ENCODE data around the gene ANKRD12. TPM values are rescaled to one million over a fixed set of nuclear protein-coding genes. Genes with fewer than 3 reads are reported as not detected.

ANKRD12 gene
- total and polyA plus RNA-seq, 7 donors, result 5.7 to 49.0 (median 36.7) TPM

DNA sequence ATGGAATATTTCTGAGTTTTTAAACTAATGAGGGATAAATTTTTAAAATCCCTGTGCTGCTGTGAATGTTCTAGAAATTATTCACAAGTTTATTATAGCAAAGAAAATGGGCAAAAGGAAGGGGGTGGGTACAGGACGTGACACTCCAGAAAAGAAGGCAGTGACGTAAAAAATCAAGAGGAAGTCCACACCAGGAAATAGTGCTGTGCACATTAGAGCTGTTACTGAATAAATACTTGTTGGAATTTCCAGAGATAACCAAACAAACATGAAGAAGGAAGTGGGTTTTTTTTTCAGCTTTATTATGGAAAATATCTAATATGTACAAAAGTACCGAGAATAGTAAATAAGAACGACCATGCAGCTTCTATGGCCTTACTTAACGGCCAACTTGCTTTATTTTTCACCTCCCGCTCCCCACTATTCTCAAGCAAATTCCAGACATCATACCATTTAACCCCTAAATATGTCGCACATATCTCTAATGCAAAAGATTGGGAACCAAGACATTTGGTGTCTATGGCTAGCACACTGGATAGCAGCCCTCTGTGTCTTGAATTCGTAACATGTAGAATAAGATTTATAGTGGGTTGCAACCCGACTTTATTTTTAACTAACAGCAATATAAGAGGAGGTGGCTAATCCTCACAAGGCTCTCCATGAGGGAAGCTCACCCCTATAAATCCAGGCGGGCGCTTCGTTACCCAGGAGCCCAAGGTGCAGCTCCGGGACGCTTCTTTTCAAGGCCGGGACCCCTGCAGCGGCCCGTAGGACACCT is 34.7 kb upstream of the ANKRD12 start:
- Histone ChIP-seq H3K4me1 (peaks cover 41% of the 10 kb centered on the region), H3K36me3 (ENCODE audit: insufficient read depth in 1 of 2, low read depth in 1 of 2) (no peaks in the 10 kb centered on the region), H3K27ac (peak overlapping the region; percentile 93), H3K27me3 (ENCODE audit: insufficient read depth in 3 of 3, low read length in 2 of 3) (no peaks in the 10 kb centered on the region), H3K9me3 (no peaks in the 10 kb centered on the region), H3K4me3 (peak overlapping the region; percentile 93)
- TF ChIP-seq, protein P1, sequence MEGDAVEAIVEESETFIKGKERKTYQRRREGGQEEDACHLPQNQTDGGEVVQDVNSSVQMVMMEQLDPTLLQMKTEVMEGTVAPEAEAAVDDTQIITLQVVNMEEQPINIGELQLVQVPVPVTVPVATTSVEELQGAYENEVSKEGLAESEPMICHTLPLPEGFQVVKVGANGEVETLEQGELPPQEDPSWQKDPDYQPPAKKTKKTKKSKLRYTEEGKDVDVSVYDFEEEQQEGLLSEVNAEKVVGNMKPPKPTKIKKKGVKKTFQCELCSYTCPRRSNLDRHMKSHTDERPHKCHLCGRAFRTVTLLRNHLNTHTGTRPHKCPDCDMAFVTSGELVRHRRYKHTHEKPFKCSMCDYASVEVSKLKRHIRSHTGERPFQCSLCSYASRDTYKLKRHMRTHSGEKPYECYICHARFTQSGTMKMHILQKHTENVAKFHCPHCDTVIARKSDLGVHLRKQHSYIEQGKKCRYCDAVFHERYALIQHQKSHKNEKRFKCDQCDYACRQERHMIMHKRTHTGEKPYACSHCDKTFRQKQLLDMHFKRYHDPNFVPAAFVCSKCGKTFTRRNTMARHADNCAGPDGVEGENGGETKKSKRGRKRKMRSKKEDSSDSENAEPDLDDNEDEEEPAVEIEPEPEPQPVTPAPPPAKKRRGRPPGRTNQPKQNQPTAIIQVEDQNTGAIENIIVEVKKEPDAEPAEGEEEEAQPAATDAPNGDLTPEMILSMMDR (IDR thresholded peaks at IDR 0.05), result no peak
- intact Hi-C loops (cut with DNase I), result loop anchor here (2.0 kb wide), 2 partner anchors 29 to 35 kb away; partner anchors contain the start of gene ANKRD12 (in 2 of the 2)
- ATAC-seq (no peak), DNase-seq (no peak)
- 2 to 3% (median 2%) methylated on average over 17 of the region's 17 CpGs for WGBS, 3 donors

DNA sequence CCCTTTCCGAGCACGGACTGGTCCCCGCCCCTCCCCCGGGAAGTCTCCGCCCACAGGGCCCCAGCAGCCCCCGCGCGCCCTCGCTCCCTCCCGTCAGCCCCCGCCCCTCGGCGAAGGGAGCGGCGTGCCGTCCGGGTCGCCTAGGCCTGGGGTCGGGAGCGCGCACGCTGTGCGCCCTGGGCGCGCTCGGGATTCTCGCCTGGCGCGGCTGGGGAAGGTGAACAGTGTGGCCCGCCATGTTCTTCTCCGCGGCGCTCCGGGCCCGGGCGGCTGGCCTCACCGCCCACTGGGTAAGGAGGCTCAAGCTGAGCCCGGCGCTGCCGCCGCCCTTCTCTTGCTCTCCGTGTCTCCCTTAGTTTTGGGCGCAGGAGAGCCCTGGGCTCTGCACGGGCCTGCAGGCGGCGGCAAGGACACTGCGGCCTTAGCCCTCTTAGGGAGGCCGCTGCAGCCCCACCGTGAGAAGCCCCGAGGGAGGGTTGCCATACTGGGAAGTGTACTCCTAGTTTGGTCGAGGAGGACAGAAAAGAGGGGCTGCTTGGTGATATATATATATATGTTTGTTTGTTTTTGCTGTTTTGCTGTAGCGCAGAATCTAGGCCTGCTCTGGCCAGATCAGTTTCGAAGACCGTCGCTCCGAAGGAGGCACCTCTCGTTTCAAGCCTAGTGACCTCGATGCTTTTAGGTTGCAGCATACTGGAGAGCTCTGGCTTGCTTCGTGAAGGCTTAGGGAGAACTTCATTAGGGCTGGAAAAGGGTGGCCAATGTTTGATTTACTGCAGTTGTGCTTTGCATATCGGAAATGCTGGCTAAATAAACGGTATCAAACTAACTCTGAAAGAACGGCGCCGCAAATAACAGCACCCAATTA is 33.8 kb upstream of the ANKRD12 start, which contains the start of gene NDUFV2:
Gene NDUFV2 (plus strand): TSS at position 192 of the 868 bp plus-strand sequence. CDS start 45 bp downstream, at position 237.
- H3K27me3 ChIP-seq (ENCODE audit: insufficient read depth in 3 of 3, low read length in 2 of 3), result no peaks in the 10 kb centered on the region
- H3K4me3 ChIP-seq, result peak within 1 kb of the TSS; percentile 93
- ATAC-seq, result peak; percentile 97 to 99 (median 98)
- no peaks in the 10 kb centered on the region for H3K36me3 ChIP-seq (ENCODE audit: insufficient read depth in 1 of 2, low read depth in 1 of 2)
- 3 to 9% (median 4%) methylated on average over 54 to 64 of the region's 64 CpGs for WGBS, 3 donors
- peak within 1 kb of the TSS; percentile 93 for H3K27ac ChIP-seq
- peaks cover 44% of the 10 kb centered on the region for H3K4me1 ChIP-seq
- TF ChIP-seq, protein P1 (IDR thresholded peaks at IDR 0.05), result no peak
- intact Hi-C loops (cut with DNase I), result loop anchor here (2.0 kb wide), 1 partner anchor 34 kb away; the partner anchor contains the start of gene ANKRD12 (in 2 of the 2)
- DNase-seq, result peak; percentile 98 to 99
- no peaks in the 10 kb centered on the region for H3K9me3 ChIP-seq

DNA sequence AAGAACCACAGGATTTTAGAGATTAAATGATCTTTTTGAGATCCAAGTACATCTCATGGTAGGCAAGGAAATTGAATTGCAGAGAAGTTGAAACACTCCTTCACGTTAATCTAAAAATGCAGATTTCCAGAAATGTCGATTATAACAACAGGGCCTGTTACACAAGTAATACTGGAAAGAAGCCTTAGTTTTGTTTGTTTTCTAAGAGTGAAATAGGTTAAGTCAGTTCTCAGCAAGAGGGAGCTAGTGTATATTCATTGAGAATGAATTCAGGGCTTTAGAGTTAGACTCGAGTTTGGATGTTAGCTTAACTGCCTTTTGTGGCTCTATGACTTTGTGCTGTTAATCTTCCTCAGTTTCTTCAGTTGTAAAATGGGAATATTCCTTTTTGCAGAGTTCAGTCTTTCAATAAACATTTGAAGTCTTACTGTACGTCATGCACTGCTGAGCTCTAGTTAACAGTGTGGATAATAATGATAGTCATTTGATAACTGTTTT is 33.2 kb upstream of the ANKRD12 start:
- H3K4me3 ChIP-seq, result peak overlapping the region; percentile 93
- no peaks in the 10 kb centered on the region for H3K9me3 ChIP-seq
- no peaks in the 10 kb centered on the region for H3K27me3 ChIP-seq (ENCODE audit: insufficient read depth in 3 of 3, low read length in 2 of 3)
- H3K36me3 ChIP-seq (ENCODE audit: insufficient read depth in 1 of 2, low read depth in 1 of 2), result no peaks in the 10 kb centered on the region
- WGBS, 3 donors, result 0 to 1% (median 0%) methylated on average over 4 of the region's 4 CpGs
- DNase-seq (no peak), ATAC-seq (peak in 1 of 4 donors; percentile 47)
- H3K4me1 ChIP-seq, result peaks cover 51% of the 10 kb centered on the region
- TF ChIP-seq, protein P1 (IDR thresholded peaks at IDR 0.05), result peak; percentile 20
- intact Hi-C loops (cut with DNase I), result loop anchor here (2.0 kb wide), 1 partner anchor 33 kb away; the partner anchor contains the start of gene ANKRD12 (in 2 of the 2)
- H3K27ac ChIP-seq, result peak overlapping the region; percentile 93

DNA sequence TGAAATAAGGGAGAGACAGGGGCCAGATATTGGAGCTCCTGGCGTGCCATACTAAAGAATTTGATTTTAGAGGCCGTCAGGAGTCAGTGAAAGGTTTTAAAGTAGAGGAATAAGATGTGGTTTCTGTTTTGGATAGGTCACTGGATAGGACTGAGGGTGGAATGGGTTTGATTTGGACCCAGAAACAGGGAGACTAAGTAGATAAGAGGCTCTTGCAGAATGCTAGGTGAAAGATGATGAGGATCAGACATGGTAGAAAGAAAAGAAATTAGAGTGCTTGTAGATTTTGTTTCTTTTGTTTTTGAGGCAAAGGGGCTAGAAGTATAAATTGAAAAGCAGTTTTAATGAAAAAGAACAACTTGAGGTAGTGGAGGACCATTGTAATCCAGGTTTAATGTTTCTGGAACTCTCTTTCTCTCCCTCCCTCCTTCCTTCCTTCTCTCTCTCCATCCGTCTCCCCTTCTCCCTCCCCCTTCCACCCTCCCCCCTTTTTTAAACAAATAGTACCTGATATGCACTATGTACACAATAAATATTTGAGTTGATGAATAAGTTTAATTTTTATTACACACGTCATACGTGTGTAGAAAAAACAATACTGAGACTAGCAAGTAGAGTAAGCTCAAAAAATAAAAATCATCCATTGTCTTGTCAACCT is 32.2 kb upstream of the ANKRD12 start:
- H3K36me3 ChIP-seq (ENCODE audit: insufficient read depth in 1 of 2, low read depth in 1 of 2), result no peaks in the 10 kb centered on the region
- H3K27ac ChIP-seq, result peak overlapping the region; percentile 93
- TF ChIP-seq, protein P1 (IDR thresholded peaks at IDR 0.05), result no peak
- ATAC-seq (no peak), DNase-seq (no peak)
- peaks cover 61% of the 10 kb centered on the region for H3K4me1 ChIP-seq
- no peaks in the 10 kb centered on the region for H3K9me3 ChIP-seq
- peak overlapping the region; percentile 93 for H3K4me3 ChIP-seq
- 10 to 22% (median 11%) methylated on average over 5 of the region's 5 CpGs for WGBS, 3 donors
- H3K27me3 ChIP-seq (ENCODE audit: insufficient read depth in 3 of 3, low read length in 2 of 3), result no peaks in the 10 kb centered on the region
- intact Hi-C loops (cut with DNase I), result no loop called here

Measured in psoas muscle (tissue), 8 donors.